Measurements from ENCODE around the gene XPA. TPM values are rescaled to one million over a fixed set of nuclear protein-coding genes. Genes with fewer than 3 reads are reported as not detected.
"Not testable (repeated sequence)": the region's sequence is repeated elsewhere in the genome, so short reads cannot be mapped to it uniquely, and the experiment has no call there.

XPA gene
- total RNA-seq, 1 experiment from 2014 or later, result 5.9 TPM

GRCh38 chr9:97703437-97704344, 6.6 kb upstream of the XPA start:
- peak; percentile 68 for DNase-seq (ENCODE audit: low spot score)

DNA sequence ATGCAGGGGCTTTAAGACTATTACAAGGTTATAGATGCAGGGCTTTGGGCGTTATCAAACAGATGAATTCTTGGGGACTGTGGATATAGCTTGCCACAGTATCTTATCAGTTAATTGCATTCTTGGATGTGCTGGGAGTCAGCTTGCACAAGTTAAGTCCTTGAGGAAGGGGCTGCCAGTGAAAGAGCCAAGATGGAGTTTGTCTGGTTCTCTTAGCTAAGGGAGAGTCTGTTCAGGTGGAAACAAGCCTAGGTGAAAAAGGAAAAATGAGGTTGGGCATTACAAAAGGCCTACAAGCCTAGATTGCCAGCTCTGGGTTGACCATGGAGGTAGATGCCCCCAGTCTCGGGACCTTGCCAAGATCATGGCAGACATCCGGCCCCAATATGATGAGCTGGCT, 2.7 kb upstream of the XPA start:
- not testable (repeated sequence) for DNase-seq (ENCODE audit: low spot score)

- not testable (repeated sequence) for DNase-seq (ENCODE audit: low spot score)
These were observed 2.1 kb upstream of the XPA start for GRCh38 chr9:97699281-97699680.

- DNase-seq (ENCODE audit: low spot score), result no peak
These were observed 1.7 kb upstream of the XPA start for GRCh38 chr9:97698865-97699264.

GRCh38 chr9:97697837-97698236, 697 bp upstream of the XPA start:
- DNase-seq (ENCODE audit: low spot score), result no peak

DNA sequence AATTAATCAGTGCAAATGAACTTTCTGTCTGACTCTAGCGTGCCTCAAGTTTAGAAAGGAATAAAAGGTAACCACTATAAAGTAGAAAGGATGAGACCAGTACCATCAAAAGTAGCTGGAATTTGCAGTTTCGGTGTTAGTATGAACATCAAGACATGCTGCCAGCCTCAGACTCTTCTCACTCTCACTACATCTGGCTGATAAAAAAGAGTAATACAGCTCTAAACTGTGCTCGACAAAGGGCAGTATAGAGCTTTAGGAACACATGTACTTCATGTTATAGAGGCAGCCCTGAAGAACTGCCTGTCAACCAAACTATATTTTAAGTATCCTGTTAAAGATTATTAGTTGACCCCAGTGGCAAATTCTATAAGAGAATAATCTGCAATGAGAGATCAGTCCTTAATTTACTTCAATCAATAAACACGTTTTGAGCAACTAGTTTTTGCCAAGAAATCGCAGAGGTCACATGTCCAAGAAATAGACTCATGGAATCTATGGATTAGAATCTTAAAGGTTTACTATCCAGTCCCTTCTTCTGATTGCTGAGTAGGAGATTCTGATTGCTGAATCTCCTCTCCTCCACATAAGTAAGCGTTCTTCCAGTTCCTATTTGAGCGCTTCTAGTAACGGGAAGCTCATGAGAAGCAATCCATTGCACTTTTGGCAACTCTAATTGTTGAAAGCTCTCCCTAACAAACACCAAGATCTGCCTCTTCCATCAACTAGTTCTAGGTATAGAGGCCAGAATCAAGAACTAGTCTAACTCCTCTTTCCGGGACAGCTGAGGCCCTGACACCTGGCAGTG, 941 bp downstream of the XPA start:
- DNase-seq (ENCODE audit: low spot score), result no peak

DNA sequence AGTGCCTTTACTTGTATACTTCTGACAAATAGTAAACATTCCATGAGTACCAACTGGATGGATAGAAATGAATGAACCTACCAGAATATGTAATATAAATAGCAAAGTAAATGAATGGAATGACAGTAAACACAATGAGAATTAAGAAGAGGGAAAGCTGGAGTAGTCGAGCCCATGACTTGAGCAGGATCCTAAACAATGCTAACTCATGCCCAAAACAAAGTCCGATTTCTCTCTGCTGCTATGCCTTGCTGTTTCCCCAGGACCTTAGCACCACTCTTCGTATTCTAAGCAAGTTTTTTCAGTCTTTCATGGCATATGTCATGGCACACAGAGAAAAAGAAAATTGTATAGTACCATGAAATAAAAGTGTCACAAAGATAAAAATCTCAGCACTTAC, 1.8 kb downstream of the XPA start:
- DNase-seq (ENCODE audit: low spot score), result no peak

DNA sequence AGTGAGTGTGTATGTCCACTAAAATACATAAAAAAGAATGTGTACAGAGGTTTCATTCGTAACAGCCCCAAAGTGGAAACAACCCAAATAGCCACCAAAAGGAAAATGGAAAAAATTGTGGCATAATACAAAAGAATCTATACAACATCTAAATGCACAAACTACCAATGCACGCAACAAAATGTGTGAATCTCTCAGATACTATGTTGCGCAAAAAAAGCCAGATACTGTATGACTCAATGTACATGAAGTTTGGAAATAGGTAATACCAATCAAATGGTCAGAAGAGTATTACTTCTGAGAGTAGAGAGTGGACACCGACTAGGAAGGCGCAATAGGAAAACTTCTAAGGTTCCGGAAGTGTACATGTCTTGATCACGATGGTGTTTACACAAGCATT, 2.4 kb downstream of the XPA start:
- DNase-seq (ENCODE audit: low spot score), result no peak

DNA sequence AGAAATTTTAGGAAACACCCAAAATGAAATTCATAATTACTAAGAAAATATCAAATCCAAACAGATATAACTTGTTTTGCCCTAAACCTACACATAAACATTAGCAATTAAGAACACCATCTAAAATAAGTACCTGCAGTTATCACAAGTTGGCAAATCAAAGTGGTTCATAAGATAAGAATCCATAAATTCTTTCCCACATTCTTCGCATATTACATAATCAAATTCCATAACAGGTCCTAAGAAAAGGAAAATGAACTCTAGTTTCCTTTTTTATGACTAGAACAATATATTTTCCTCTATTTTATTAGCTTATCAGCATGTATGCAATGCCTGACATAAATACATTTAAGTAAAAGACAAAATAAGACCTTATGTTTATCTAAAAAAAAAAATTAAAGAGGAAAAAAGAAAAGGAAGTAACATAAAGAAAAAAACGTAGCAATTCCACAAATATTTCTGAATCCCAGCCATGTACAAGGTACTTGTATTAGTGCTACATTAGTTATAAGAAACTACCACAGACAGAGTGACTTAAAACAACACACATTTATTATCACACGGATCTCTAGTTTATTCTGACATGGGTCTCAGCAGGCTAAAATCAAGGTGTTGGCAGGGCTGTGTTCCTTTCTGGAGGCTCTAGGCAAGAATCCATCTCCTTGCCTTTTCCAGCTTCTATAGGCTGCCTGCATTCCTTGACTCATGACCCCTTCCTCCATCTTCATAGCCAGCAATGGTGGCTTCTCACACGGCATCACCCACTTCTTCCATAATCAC, 7.5 kb downstream of the XPA start:
- DNase-seq (ENCODE audit: low spot score), result no peak

- DNase-seq (ENCODE audit: low spot score), result no peak
These were observed 8.5 kb downstream of the XPA start for GRCh38 chr9:97688654-97689053.

DNA sequence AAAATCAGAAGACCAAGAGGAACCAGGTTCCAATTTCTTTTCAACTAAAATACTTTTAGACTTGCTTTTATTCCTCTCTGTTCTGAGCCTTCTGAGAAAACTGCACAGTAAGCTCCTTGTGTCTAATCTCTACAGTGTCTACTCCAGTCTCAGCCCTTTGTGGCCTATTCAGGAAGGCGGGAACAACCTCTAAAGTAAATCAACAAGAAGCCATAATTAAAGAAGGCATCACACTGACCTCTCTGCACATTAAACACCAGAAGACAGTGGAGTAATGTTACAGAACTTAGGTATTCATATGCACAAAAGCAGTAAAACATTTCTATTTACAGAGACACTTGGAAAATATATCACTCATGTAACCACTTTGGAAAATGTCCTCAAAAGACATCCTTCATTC, 14.9 kb downstream of the XPA start:
- DNase-seq (ENCODE audit: low spot score), result no peak

GRCh38 chr9:97675655-97676054, 21.5 kb downstream of the XPA start:
- no peak for DNase-seq (ENCODE audit: low spot score)

DNA sequence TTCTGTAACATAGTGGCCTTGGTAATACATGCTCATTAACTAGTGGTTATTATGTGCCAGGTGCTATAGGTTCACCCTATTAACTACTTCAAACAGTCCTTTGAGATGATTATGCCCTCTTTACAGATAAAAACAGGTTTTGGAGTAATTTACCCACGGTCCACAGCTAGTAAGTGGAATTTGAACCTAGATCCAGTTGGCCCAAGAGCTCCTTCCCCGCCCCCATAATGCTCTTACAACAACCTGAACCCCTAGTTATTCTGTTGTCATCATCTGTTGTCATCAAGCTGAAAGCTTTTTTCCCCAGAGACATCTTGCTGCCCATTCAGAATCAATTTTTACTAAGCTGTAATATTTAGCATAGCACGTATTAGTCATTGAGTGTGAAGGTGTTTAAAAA, 23.2 kb downstream of the XPA start:
- DNase-seq (ENCODE audit: low spot score), result no peak

- DNase-seq (ENCODE audit: low spot score), result no peak
These were observed 24.7 kb downstream of the XPA start for GRCh38 chr9:97672403-97672802.

DNA sequence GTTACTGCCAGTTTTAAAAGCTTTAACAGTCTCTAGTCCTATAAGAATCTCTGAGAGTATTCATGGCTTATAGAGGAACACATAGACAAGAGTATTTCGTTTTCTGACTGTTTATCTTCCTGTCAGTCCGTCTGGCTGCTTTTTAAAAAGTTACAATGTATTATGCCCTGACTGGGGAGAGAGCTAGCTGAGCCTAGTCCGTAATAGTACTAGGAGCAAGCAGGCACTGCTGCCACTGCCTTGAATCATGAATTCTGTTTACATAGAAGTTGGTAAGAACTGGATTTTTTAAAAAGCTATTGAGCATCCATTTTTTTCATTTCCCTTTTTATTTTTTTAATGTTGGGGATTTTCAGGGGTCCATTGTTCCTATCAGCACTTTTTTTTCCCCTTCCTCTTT, 26.6 kb downstream of the XPA start:
- DNase-seq (ENCODE audit: low spot score), result no peak

GRCh38 chr9:97668485-97668884, 28.7 kb downstream of the XPA start:
- no peak for DNase-seq (ENCODE audit: low spot score)

DNA sequence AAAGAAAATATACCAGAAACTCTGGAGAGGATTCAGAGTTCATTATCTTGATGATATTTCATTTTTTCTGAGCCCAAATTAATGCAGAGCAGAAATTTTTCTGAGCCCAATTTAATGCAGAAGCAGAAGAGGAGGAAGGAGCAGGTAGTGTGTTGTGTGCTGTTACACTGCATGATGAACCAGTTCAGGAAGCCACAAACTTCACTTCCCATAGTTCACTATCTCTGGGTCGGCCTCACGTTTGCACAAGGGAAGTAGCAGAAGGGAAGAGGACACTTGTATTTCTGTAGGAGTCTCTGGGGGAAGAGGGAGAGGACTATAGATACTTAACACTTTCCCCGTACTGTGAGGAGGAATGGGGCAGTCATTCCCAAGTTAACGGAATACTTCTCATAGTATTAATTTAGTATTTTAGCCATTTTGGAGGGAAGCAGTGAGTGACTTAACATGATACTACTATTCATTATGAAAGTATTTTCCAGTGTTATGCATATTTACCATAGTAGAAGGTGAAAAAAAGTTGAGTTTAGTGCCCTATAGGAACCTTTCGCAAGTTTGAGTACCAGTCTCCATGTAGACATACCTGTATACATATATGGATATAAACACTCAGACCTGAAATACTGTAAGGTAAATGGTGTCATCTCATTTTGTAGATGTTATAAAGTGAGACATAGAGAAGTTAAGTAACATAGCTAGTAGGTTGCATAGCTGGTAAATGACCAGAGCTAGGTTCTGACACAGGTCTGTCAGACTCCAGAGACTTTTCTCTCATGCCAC, 30.0 kb downstream of the XPA start:
- DNase-seq (ENCODE audit: low spot score), result no peak

DNA sequence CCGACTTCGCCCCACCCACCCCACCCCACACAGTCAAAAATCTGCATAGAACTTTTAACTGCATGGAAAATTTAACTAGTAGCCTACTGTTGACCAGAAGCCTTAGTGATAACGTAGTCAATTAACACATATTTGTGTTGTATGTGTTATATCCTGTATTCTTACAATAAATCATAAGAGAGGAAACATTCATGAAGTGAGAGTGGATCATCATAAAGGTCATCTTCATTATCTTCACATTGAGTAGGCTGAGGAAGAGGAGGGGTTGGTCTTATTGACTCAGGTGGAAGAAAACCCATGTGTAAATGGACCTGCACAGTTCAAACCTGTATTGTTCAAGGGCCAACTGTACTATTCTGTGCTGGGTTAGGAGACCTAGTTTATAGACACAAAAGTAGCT, 31.4 kb downstream of the XPA start:
- DNase-seq (ENCODE audit: low spot score), result no peak

DNA sequence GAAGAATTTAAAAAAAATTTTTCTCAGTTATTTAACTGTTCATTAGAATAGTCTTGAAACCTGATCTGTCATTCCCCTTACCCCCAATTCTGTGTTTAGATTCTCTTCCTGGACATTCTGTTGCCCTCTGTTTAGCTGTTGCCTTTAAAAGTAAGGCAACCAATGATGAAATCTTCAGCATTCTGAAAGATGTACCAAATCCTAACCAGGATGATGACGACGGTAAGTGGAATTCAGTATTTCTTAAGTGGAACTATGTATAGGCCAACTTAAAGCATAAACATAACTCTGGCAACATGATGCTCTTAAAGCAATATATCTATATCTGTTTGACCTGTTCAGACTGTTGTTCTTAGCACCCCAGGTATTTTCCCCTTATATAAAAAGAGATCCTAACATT, 36.3 kb downstream of the XPA start:
- DNase-seq (ENCODE audit: low spot score), result no peak

GRCh38 chr9:97660340-97660739, 36.8 kb downstream of the XPA start:
- no peak for DNase-seq (ENCODE audit: low spot score)

GRCh38 chr9:97659771-97660170, 37.4 kb downstream of the XPA start:
- no peak for DNase-seq (ENCODE audit: low spot score)

Measured in H4 (cell line).